Adrenal gland (tissue), 12 donors: ENCODE results near the gene WDR45. TPM values are rescaled to one million over a fixed set of nuclear protein-coding genes. Genes with fewer than 3 reads are reported as not detected.

Experiments used
- DNase-seq, 7 donors: peaks; one replicate each; pipeline ENCODE4 v3.0.0-alpha.2; 2019 to 2020
- H3K27ac ChIP-seq, 5 donors: fragments of 200-600 bp; sonication (generic) in 4 of 5; 1 replicate in 3 of 5; 2 replicates in 2 of 5; pipeline versions ENCODE4 v1.5.1 to v1.8.0; 2016 to 2020; ENCODE audit warnings: mild to moderate bottlenecking in 1 of 5
- H3K27me3 ChIP-seq: fragments of 200-600 bp; 2 replicates; pipeline ENCODE4 v1.8.0; 2021
- H3K36me3 ChIP-seq, 2 donors: fragments of 200-600 bp; replicated peaks in 1 of 2; 1 replicate in 1 of 2; 2 replicates in 1 of 2; pipeline versions ENCODE4 v1.5.1 to v1.8.0; 2018 to 2022
- H3K4me1 ChIP-seq, 2 donors: fragments of 200-600 bp; replicated peaks in 1 of 2; 1 replicate in 1 of 2; 2 replicates in 1 of 2; pipeline versions ENCODE4 v1.5.1 to v1.8.0; 2018 to 2021
- H3K4me3 ChIP-seq, 4 donors: fragments of 200-600 bp; sonication (generic) in 3 of 4; one replicate each; pipeline ENCODE4 v1.5.1; 2016 to 2018
- H3K9me3 ChIP-seq, 3 donors: fragments of 200-600 bp; sonication (generic) in 1 of 3; replicated peaks in 1 of 3; 1 replicate in 2 of 3; 2 replicates in 1 of 3; pipeline versions ENCODE4 v1.5.1 to v1.8.0; 2016 to 2021
- POLR2A ChIP-seq, 2 donors: fragments of 450-650 bp; IDR thresholded peaks; one replicate each; pipeline ENCODE4 v1.6.1; 2017; ENCODE audit warnings: antibody characterized with exemption in 2 of 2, mild to moderate bottlenecking in 2 of 2, moderate library complexity in 1 of 2
- WGBS, 4 donors: extraction: QIAGEN DNeasy Blood & Tissue Kit in 2 of 4; methylation state at CpG; one replicate each; pipeline versions ENCODE4 v1.1.5 to v1.1.7; 2013 to 2017; 5-methylcytosine and 5-hydroxymethylcytosine counted together
- intact Hi-C, 2 donors: fragments of 100-400 bp; cut with DNase I; formaldehyde crosslinking; loops; one replicate each; pipeline versions ENCODE4 v1.14.1 to v1.15.0; 2022 to 2023
- polyA plus RNA-seq, 3 donors: library from polyadenylated mRNA; stranded (reverse); fragments of 200-250 nt in 2 of 3; fragments of 350-450 nt in 1 of 3; fragmentation: Illumina TruSeq in 1 of 3; extraction: RNeasy Lipid Tissue Mini Kit (QIAGEN cat#74804) in 1 of 3; gene quantifications; one replicate each; pipeline ENCODE4 v1.2.3, GENCODE V29; 2013 to 2014
- total RNA-seq, 9 donors: library from RNA; depleted of rRNA in 4 of 9; stranded (reverse); fragments of >200 nt in 4 of 9; fragments of 120-200 nt in 1 of 9; fragmentation: NEBNext Ultra II Directional in 1 of 9; extraction: Animal tissue kit (Norgen Biotek cat#: 25700) in 1 of 9; gene quantifications; one replicate each; pipeline versions ENCODE4 v1.1.0 to v1.2.4, GENCODE V29; 2013 to 2023
- TF ChIP-seq, protein P1 (sequence below), 6 experiments: fragments of 450-650 bp in 4 of 6; fragments of 200-600 bp in 2 of 6; sonication (generic) in 1 of 6; IDR thresholded peaks; 1 replicate in 5 of 6; 2 replicates in 1 of 6; pipeline versions ENCODE4 v1.5.1 to v1.8.0; 2016 to 2021; ENCODE audit warnings: antibody characterized with exemption in 6 of 6, mild to moderate bottlenecking in 2 of 6, moderate library complexity in 1 of 6
- donor health status: healthy with polysubstance abuse.
- donor health status: Bipolar disorder and iron deficiency.
- donor health status: DM: yes; HTN: yes; CAD: no.
- donor health status: DM: no; HTN: no; CAD: no.
- donor health status: DM: no; HTN: no; CAD: no.
- donor health status: DM: yes; HTN: yes; CAD: no.

Gene WDR45
- total and polyA plus RNA-seq, 12 donors, result 59.4 to 184 (median 110) TPM

GRCh38 chrX:49053223-49054072, 26.2 kb downstream of the WDR45 start:
- intact Hi-C loops, result no loop called here
- H3K4me1 ChIP-seq, result no peaks in the 10 kb centered on the region
- peak overlapping the region in 4 of 5 donors; percentile 60 to 91 (median 72) for H3K27ac ChIP-seq
- WGBS, 4 donors, result 0 to 26% (median 12%) methylated on average over 2 to 70 of the region's 79 CpGs
- DNase-seq, result peak in 6 of 7 donors; percentile 49 to 59 (median 52)
- TF ChIP-seq, protein P1, sequence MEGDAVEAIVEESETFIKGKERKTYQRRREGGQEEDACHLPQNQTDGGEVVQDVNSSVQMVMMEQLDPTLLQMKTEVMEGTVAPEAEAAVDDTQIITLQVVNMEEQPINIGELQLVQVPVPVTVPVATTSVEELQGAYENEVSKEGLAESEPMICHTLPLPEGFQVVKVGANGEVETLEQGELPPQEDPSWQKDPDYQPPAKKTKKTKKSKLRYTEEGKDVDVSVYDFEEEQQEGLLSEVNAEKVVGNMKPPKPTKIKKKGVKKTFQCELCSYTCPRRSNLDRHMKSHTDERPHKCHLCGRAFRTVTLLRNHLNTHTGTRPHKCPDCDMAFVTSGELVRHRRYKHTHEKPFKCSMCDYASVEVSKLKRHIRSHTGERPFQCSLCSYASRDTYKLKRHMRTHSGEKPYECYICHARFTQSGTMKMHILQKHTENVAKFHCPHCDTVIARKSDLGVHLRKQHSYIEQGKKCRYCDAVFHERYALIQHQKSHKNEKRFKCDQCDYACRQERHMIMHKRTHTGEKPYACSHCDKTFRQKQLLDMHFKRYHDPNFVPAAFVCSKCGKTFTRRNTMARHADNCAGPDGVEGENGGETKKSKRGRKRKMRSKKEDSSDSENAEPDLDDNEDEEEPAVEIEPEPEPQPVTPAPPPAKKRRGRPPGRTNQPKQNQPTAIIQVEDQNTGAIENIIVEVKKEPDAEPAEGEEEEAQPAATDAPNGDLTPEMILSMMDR (IDR thresholded peaks at IDR 0.05), result no peak
- TF ChIP-seq POLR2A (IDR thresholded peaks at IDR 0.05), result peak; percentile 27 to 28
- H3K36me3 ChIP-seq, result no peaks in the 10 kb centered on the region
- H3K4me3 ChIP-seq, result peak overlapping the region in 2 of 4 donors; percentile 40 to 79
- no peaks in the 10 kb centered on the region for H3K9me3 ChIP-seq
- no peaks in the 10 kb centered on the region for H3K27me3 ChIP-seq

- Histone ChIP-seq H3K36me3 (peaks cover 0 to 6% of the 10 kb centered on the region in 2 donors), H3K9me3 (no peaks in the 10 kb centered on the region), H3K27ac (peak overlapping the region in 2 of 5 donors; percentile 71 to 77), H3K4me1 (peaks cover 8% of the 10 kb centered on the region in 2 donors), H3K27me3 (no peaks in the 10 kb centered on the region), H3K4me3 (no peak overlapping the region)
- WGBS, 4 donors, result 19 to 65% (median 39%) methylated on average over 5 to 13 of the region's 13 CpGs
- TF ChIP-seq, protein P1 (IDR thresholded peaks at IDR 0.05), result peak in 1 of 6 experiments; percentile 4
- TF ChIP-seq POLR2A (IDR thresholded peaks at IDR 0.05), result peak in 1 of 2 donors; percentile 27
- DNase-seq, result no peak
- intact Hi-C loops, result loop anchor here in 1 of 2 donors (10.0 kb wide), 1 partner anchor 69 kb away; the partner anchor contains the start of gene KCND1
These were observed 35.8 kb downstream of the WDR45 start for GRCh38 chrX:49043987-49044281.

GRCh38 chrX:49043220-49043986, 36.3 kb downstream of the WDR45 start, which contains the start of gene TFE3:
Gene TFE3, minus strand, starts transcription at chrX:49043357. Its CDS starts 131 bp downstream, at chrX:49043226.
- TF ChIP-seq POLR2A (IDR thresholded peaks at IDR 0.05), result peak; percentile 62 to 83
- TF ChIP-seq, protein P1 (IDR thresholded peaks at IDR 0.05), result peak; percentile 23 to 62 (median 58)
- Histone ChIP-seq H3K27me3 (no peaks in the 10 kb centered on the region), H3K36me3 (peaks cover 0 to 11% of the 10 kb centered on the region in 2 donors), H3K4me3 (peak within 1 kb of the TSS; percentile 54 to 82 (median 58)), H3K4me1 (peaks cover 9% of the 10 kb centered on the region in 2 donors), H3K9me3 (no peaks in the 10 kb centered on the region), H3K27ac (peak within 1 kb of the TSS; percentile 59 to 99 (median 96))
- DNase-seq, result peak; percentile 95 to 100 (median 99)
- intact Hi-C loops, result loop anchor here in 1 of 2 donors (10.0 kb wide), 1 partner anchor 69 kb away; the partner anchor contains the start of gene KCND1
- WGBS, 4 donors, result 0 to 42% (median 16%) methylated on average over 15 to 67 of the region's 67 CpGs
